Right atrium auricular region (tissue), 2 donors: Measurements from ENCODE around the gene SNX11. TPM values are rescaled to one million over a fixed set of nuclear protein-coding genes. Genes with fewer than 3 reads are reported as not detected.
A peak's percentile ranks its signal among the peaks of the same experiment; 100 is the strongest.

Source experiments
- DNase-seq: peaks from one replicate; pipeline ENCODE4 v3.0.0-alpha.2; 2019; ENCODE audit warnings: low spot score
- H3K27ac ChIP-seq, 2 donors: fragments of 200-600 bp; sonication (generic); 1 replicate in 1 of 2; 2 replicates in 1 of 2; pipeline ENCODE4 v1.5.1; 2016 to 2019
- H3K27me3 ChIP-seq, 2 donors: fragments of 200-600 bp; sonication (generic); one replicate each; pipeline versions ENCODE4 v1.5.1 to v1.6.0; 2017 to 2019
- H3K36me3 ChIP-seq: fragments of 200-600 bp; sonication (generic); one replicate; pipeline ENCODE4 v1.5.1; 2016
- H3K4me1 ChIP-seq, 2 donors: fragments of 200-600 bp; sonication (generic); one replicate each; pipeline versions ENCODE4 v1.5.1 to v1.6.0; 2017 to 2019
- H3K4me3 ChIP-seq, 2 donors: fragments of 200-600 bp; sonication (generic); 1 replicate in 1 of 2; 2 replicates in 1 of 2; pipeline ENCODE4 v1.5.1; 2017 to 2019; ENCODE audit warnings: mild to moderate bottlenecking in 1 of 2, moderate library complexity in 1 of 2
- H3K9me3 ChIP-seq, 2 donors: fragments of 200-600 bp; sonication (generic); one replicate each; pipeline ENCODE4 v1.5.1; 2019
- total RNA-seq, 2 donors: library from RNA; depleted of rRNA; stranded (reverse); fragments of >200 nt; gene quantifications; one replicate each; pipeline ENCODE4 v1.1.0, GENCODE V29; 2016
- TF ChIP-seq, protein P1 (sequence below), 2 donors: fragments of 200-600 bp; sonication (generic); IDR thresholded peaks; one replicate each; pipeline ENCODE4 v1.5.1; 2019; ENCODE audit warnings: antibody characterized with exemption in 2 of 2

SNX11 gene
- total RNA-seq, 2 donors from 2014 or later: 5.4 to 9.3 TPM

- no peak overlapping the region for H3K4me3 ChIP-seq
- H3K36me3 ChIP-seq: no peaks in the 10 kb centered on the region
- peaks cover 0 to 16% of the 10 kb centered on the region in 2 donors for H3K4me1 ChIP-seq
- TF ChIP-seq, protein P1, sequence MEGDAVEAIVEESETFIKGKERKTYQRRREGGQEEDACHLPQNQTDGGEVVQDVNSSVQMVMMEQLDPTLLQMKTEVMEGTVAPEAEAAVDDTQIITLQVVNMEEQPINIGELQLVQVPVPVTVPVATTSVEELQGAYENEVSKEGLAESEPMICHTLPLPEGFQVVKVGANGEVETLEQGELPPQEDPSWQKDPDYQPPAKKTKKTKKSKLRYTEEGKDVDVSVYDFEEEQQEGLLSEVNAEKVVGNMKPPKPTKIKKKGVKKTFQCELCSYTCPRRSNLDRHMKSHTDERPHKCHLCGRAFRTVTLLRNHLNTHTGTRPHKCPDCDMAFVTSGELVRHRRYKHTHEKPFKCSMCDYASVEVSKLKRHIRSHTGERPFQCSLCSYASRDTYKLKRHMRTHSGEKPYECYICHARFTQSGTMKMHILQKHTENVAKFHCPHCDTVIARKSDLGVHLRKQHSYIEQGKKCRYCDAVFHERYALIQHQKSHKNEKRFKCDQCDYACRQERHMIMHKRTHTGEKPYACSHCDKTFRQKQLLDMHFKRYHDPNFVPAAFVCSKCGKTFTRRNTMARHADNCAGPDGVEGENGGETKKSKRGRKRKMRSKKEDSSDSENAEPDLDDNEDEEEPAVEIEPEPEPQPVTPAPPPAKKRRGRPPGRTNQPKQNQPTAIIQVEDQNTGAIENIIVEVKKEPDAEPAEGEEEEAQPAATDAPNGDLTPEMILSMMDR (IDR thresholded peaks at IDR 0.05): no peak
- DNase-seq: no peak
- H3K9me3 ChIP-seq: no peaks in the 10 kb centered on the region
- no peaks in the 10 kb centered on the region for H3K27me3 ChIP-seq
- H3K27ac ChIP-seq: no peak overlapping the region
These were observed 22.6 kb upstream of the SNX11 start for GRCh38 chr17:48084932-48085331.

DNA sequence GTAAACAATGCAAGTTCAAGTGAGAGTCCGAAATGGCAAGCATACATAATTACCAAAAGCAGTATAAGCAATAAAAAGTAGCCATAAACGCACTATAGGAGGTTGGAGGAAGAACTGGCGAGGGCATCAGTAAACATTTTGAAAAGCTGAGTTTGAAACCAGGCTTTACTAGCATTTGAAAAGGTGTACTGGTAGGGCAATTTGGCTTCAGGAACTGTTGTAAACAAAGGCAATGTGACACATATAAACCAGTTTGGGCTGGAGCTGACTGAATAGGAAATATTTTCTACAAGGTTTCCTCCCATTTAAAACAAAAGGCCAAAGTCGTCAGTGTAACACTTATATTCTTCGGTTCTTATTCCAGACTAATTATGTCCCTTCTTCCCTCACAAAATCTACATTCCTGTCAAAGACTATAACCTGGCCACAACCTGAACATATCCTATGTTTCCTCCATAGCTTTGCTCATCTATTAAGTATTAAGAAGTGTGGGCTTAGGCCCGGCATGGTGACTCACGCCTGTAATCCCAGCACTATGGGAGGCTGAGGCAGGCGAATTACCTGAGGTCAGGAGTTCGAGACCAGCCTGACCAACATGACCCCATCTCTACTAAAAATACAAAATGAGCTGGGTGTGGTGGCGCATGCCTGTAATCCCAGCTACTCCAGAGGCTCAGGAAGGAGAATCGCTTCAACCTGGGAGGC, 14.1 kb upstream of the SNX11 start:
- Histone ChIP-seq H3K4me1 (peaks cover 0 to 8% of the 10 kb centered on the region in 2 donors), H3K9me3 (no peaks in the 10 kb centered on the region), H3K27me3 (no peaks in the 10 kb centered on the region), H3K4me3 (no peak overlapping the region), H3K36me3 (no peaks in the 10 kb centered on the region), H3K27ac (no peak overlapping the region)
- DNase-seq: no peak
- TF ChIP-seq, protein P1 (IDR thresholded peaks at IDR 0.05): no peak

DNA sequence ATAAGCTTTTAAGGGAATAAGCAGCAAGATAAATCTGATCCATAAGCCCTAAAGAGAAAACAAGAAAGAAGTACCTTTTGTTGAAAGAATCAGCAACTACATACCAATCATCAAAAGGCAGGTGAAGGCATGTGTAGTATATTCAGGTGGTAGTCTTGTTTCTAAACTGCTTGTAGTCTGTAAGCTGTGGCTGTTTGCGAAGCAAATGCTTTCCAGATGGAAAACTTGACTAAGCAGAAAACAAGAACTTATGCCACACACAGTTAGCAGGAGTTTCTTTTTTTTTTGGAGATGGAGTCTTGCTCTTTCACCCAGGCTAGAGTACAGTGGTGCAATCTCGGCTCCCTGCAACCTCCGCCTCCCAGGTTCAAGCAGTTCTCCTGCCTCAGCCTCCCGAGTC, 12.0 kb upstream of the SNX11 start:
- no peak for DNase-seq
- no peaks in the 10 kb centered on the region for H3K36me3 ChIP-seq
- no peak overlapping the region for H3K27ac ChIP-seq
- H3K4me3 ChIP-seq: no peak overlapping the region
- TF ChIP-seq, protein P1 (IDR thresholded peaks at IDR 0.05): no peak
- H3K27me3 ChIP-seq: no peaks in the 10 kb centered on the region
- H3K9me3 ChIP-seq: no peaks in the 10 kb centered on the region
- H3K4me1 ChIP-seq: peaks cover 0 to 14% of the 10 kb centered on the region in 2 donors

DNA sequence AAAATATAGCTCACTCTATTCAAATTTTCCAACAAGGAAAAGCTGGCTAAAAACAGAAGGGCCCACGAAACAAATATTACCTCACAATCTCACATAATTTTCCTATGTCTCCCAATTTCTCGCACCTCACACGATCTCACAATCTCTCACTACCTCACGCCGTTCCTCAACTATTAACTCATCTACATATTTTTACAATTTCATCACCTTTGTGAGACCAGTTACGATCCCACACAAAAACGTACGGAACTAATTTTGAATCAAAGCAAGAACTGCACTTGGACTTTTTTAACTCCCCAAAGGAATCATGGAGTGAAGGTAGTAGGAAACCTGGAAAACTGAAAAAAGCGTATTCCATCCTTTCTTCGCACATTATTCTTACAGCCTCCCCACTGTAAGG, 7.4 kb upstream of the SNX11 start:
- H3K27me3 ChIP-seq: no peaks in the 10 kb centered on the region
- no peak for DNase-seq
- H3K4me3 ChIP-seq: peak overlapping the region; percentile 63 to 96
- H3K4me1 ChIP-seq: peaks cover 0 to 14% of the 10 kb centered on the region in 2 donors
- no peaks in the 10 kb centered on the region for H3K36me3 ChIP-seq
- no peaks in the 10 kb centered on the region for H3K9me3 ChIP-seq
- H3K27ac ChIP-seq: peak overlapping the region; percentile 85 to 87
- TF ChIP-seq, protein P1 (IDR thresholded peaks at IDR 0.05): no peak

- peak overlapping the region; percentile 85 to 87 for H3K27ac ChIP-seq
- no peak for DNase-seq
- peak overlapping the region; percentile 63 to 96 for H3K4me3 ChIP-seq
- H3K9me3 ChIP-seq: no peaks in the 10 kb centered on the region
- H3K36me3 ChIP-seq: no peaks in the 10 kb centered on the region
- peaks cover 0 to 14% of the 10 kb centered on the region in 2 donors for H3K4me1 ChIP-seq
- no peaks in the 10 kb centered on the region for H3K27me3 ChIP-seq
- TF ChIP-seq, protein P1 (IDR thresholded peaks at IDR 0.05): no peak
These were observed 7.0 kb upstream of the SNX11 start for GRCh38 chr17:48100591-48101011.
